Stimulated activated CD4-positive, alpha-beta T cell treated with anti-CD3 and anti-CD28 coated beads, Interleukin-15, amount 100 ng/mL, for 1 hour (primary cell): Measurements from ENCODE around the gene CPLX3.

ENCODE experiments used
- DNase-seq, 2 donors: peaks; one replicate each; pipeline ENCODE4 v3.0.0-alpha.2; 2020; ENCODE audit warnings: low read depth in 1 of 2, low spot score in 1 of 2

The CPLX3 gene

GRCh38 chr15:74802290-74802689 is 24.1 kb upstream of the CPLX3 start:
- no peak for DNase-seq

- DNase-seq, result no peak
These were observed 23.5 kb upstream of the CPLX3 start for GRCh38 chr15:74802862-74803447.

- DNase-seq, result no peak
These were observed 21.5 kb upstream of the CPLX3 start for GRCh38 chr15:74804935-74805334.

- DNase-seq, result no peak
These were observed 19.1 kb upstream of the CPLX3 start for GRCh38 chr15:74807282-74807681.

- no peak for DNase-seq
These were observed 18.2 kb upstream of the CPLX3 start for GRCh38 chr15:74808078-74808839.

- DNase-seq, result no peak
These were observed 17.6 kb upstream of the CPLX3 start for GRCh38 chr15:74808840-74809229.

- no peak for DNase-seq
These were observed 17.2 kb upstream of the CPLX3 start for GRCh38 chr15:74809242-74809641.

GRCh38 chr15:74809956-74810355 is 16.5 kb upstream of the CPLX3 start:
- no peak for DNase-seq

- no peak for DNase-seq
These were observed 13.9 kb upstream of the CPLX3 start, which contains the start of gene LMAN1L for GRCh38 chr15:74812533-74812932. TSS of gene LMAN1L (plus strand) at chr15:74812835. CDS start at chr15:74812855, 20 bp downstream.

- DNase-seq, result no peak
These were observed 11.1 kb upstream of the CPLX3 start for GRCh38 chr15:74815121-74815934.

GRCh38 chr15:74815961-74816360 is 10.5 kb upstream of the CPLX3 start:
- DNase-seq, result no peak

- no peak for DNase-seq
These were observed 9.6 kb upstream of the CPLX3 start for GRCh38 chr15:74816624-74817369.

- no peak for DNase-seq
These were observed 9.1 kb upstream of the CPLX3 start for GRCh38 chr15:74817370-74817737.

GRCh38 chr15:74820056-74820455 is 6.4 kb upstream of the CPLX3 start:
- DNase-seq, result no peak

GRCh38 chr15:74821091-74821789 is 5.2 kb upstream of the CPLX3 start:
- DNase-seq, result no peak

- no peak for DNase-seq
These were observed 4.7 kb upstream of the CPLX3 start for GRCh38 chr15:74821790-74822158.

GRCh38 chr15:74822233-74822632 is 4.2 kb upstream of the CPLX3 start:
- DNase-seq, result no peak

- no peak for DNase-seq
These were observed 3.1 kb upstream of the CPLX3 start for GRCh38 chr15:74823324-74823723.

- DNase-seq, result no peak
These were observed 1.5 kb upstream of the CPLX3 start for GRCh38 chr15:74824976-74825375.

GRCh38 chr15:74825866-74826265 is 561 bp upstream of the CPLX3 start:
- no peak for DNase-seq

- no peak for DNase-seq
These were observed 494 bp downstream of the CPLX3 start for GRCh38 chr15:74826921-74827320.
